C4-2B (cell line): ENCODE data around the gene KREMEN1.
A peak's percentile ranks its signal among the peaks of the same experiment; 100 is the strongest.

Experiments used
- H3K27ac ChIP-seq: fragments of 450-650 bp; 2 replicates; pipeline ENCODE4 v1.5.1; 2017
- ZFX ChIP-seq: fragments of 450-650 bp; IDR thresholded peaks from 2 replicates; pipeline ENCODE4 v1.6.1; 2017
- TF ChIP-seq, protein P1 (sequence below): fragments of 450-650 bp; conservative IDR thresholded peaks from 2 replicates; pipeline ENCODE4 v1.5.1; 2017; ENCODE audit warnings: mild to moderate bottlenecking

KREMEN1 gene

DNA sequence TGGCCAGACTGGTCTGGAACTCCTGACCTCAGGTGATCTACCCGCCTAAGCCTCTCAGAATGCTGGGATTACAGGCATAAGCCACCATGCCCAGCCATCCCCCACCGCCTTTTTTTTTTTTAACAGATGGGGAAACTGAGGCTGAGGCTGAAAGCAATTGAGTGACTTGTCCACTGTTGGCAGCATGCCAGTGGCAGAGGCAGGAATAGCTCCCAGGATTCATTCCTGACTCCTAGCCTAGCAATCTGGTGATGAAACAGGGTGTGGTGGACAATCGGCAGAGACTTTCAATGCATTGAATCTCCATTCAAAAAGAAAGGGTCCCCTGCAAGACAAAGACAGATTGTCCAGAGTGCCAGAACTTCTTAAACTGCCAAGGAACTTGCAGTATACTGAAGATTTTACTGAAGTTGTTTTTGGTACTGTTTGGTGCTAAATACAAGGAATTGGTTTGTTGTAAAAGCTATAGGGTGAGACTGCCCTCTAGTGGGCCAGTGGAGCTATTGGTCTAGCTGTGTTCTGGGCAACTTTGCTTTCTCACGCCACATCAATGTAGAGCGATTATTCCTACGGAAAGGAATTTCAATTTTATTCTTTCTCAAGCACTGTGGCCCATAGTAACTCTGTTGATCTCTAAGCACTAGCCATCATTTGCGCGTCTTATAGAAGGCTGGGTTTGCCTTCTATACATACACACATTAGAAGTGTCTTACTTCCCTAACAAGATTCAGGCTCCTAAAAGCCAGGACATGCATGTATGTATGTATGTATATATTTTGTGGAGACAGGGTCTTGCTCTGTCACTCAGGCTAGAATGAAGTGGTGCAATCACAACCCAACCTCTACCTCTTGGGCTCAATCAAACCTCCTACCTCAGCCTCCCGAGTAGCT lies 32.2 kb upstream of the KREMEN1 start:
- TF ChIP-seq, protein P1, sequence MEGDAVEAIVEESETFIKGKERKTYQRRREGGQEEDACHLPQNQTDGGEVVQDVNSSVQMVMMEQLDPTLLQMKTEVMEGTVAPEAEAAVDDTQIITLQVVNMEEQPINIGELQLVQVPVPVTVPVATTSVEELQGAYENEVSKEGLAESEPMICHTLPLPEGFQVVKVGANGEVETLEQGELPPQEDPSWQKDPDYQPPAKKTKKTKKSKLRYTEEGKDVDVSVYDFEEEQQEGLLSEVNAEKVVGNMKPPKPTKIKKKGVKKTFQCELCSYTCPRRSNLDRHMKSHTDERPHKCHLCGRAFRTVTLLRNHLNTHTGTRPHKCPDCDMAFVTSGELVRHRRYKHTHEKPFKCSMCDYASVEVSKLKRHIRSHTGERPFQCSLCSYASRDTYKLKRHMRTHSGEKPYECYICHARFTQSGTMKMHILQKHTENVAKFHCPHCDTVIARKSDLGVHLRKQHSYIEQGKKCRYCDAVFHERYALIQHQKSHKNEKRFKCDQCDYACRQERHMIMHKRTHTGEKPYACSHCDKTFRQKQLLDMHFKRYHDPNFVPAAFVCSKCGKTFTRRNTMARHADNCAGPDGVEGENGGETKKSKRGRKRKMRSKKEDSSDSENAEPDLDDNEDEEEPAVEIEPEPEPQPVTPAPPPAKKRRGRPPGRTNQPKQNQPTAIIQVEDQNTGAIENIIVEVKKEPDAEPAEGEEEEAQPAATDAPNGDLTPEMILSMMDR = peak; percentile 97
- no peak for TF ChIP-seq ZFX
- H3K27ac ChIP-seq = no peak overlapping the region

DNA sequence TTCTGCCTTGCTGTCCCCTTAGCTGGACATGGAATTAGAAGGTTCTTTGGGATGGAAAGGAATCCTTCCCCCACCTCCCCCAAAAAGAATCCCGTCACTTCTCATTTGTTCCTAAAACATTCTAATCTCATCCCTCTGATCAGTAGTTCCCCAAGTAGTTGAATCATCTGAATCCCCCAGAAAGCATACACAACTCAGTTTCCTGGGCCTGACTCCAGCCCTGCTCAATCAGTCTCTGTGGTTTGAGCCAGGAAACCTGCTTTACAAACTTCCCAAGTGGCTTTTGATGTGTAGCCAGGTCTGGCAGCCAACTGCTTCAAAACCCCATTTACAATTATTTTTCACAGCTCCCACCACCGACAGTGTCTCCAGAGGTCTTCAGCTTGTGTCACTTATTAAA lies 31.4 kb upstream of the KREMEN1 start:
- no peak overlapping the region for H3K27ac ChIP-seq
- no peak for TF ChIP-seq ZFX
- TF ChIP-seq, protein P1 = no peak

DNA sequence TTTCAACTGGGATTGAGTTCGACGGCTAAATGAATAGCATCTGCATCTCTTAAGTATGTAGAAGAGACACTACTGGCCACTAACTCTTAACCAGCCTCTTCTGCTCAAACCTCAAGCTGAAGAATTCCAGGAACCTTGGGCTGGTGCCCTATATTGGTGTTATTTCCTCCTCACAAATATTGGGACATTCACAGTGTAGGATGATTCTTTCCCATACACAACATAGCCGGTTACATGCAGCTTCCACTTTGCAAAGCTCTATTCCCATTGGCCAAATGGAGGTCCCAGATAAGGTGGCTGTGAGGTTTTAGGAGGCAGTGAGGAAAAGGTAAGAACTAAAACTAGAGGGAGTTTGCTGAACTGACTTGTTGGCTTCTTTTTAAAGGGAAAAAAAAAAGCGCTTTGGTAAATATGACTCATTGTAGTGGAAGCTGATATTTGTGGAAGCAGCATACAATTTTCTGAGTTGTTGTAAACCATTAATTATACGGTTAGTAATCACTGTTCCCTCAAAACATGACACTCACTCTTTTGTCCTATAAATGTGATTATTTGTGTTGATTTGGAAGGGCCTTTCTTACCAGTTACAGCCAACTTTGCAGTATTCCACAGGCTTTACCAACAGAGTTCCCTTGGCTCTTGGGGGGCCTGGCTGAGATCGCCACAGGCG lies 28.8 kb upstream of the KREMEN1 start:
- no peak for TF ChIP-seq ZFX
- TF ChIP-seq, protein P1 = no peak
- no peak overlapping the region for H3K27ac ChIP-seq

DNA sequence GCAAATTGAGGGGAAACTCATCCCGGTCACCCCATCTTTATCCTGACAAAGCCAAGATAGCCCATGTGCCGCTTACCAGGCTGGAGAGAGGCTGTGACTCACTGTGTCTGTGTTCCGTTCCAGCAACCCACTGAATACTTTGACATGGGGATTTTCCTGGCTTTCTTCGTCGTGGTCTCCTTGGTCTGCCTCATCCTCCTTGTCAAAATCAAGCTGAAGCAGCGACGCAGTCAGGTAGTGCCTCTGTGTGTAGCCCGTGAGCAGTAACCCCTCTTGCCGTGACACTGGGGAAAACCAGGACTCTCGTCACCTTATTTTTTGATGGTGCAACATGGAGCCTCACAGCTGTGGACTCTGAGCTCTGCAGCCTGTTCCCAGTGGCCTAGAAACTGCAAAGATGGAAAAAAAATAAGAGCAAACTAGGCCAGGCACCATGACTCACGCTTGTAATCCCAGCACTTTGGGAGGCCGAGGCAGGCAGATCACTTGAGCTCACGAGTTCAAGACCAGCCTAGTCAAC lies 28.1 kb upstream of the KREMEN1 start:
- TF ChIP-seq, protein P1 = no peak
- TF ChIP-seq ZFX = no peak
- H3K27ac ChIP-seq = no peak overlapping the region

DNA sequence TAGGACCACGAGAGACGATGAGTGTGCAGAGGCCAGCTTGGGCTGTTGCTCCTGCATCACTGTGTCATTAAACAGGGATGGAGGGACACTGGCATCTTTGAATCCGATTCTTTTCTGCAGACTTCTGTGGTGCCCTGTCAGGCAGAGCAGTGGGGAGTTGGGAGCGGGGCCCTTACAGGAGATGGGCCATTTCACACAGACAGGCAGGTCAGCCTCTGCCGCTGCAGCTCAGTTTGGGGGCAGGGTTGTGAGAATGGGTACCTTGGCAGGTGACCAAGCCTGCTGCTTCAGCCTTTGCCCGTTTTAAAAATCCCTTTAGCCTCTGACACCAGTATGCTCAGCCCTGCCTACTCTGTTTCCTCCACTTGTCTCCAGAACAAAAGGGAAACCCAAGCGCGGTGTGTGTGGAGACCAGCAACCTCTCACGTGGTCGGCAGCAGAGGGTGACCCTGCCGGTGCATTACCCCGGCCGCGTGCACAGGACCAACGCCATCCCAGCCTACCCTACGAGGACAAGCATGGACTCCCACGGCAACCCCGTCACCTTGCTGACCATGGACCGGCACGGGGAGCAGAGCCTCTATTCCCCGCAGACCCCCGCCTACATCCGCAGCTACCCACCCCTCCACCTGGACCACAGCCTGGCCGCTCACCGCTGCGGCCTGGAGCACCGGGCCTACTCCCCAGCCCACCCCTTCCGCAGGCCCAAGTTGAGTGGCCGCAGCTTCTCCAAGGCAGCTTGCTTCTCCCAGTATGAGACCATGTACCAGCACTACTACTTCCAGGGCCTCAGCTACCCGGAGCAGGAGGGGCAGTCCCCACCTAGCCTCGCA lies 23.8 kb upstream of the KREMEN1 start:
- no peak for TF ChIP-seq ZFX
- TF ChIP-seq, protein P1 = no peak
- H3K27ac ChIP-seq = no peak overlapping the region

DNA sequence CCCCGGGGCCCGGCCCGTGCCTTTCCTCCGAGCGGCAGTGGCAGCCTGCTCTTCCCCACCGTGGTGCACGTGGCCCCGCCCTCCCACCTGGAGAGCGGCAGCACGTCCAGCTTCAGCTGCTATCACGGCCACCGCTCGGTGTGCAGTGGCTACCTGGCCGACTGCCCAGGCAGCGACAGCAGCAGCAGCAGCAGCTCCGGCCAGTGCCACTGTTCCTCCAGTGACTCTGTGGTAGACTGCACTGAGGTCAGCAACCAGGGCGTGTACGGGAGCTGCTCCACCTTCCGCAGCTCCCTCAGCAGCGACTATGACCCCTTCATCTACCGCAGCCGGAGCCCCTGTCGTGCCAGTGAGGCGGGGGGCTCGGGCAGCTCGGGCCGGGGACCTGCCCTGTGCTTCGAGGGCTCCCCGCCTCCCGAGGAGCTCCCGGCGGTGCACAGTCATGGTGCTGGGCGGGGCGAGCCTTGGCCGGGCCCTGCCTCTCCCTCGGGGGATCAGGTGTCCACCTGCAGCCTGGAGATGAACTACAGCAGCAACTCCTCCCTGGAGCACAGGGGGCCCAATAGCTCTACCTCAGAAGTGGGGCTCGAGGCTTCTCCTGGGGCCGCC lies 23.1 kb upstream of the KREMEN1 start:
- TF ChIP-seq, protein P1 = no peak
- TF ChIP-seq ZFX = no peak
- no peak overlapping the region for H3K27ac ChIP-seq
